ACC112 (cell line): Measurements from ENCODE around the gene SNTG2.

Experiments used
- H2AFZ ChIP-seq: fragments of 200-600 bp; sonication (generic); one replicate; pipeline ENCODE4 v1.6.0; 2017; ENCODE audit warnings: antibody characterized with exemption, low read length; ENCODE audit not compliant: unreplicated experiment
- H3K27ac ChIP-seq: fragments of 200-600 bp; sonication (generic); 2 replicates; pipeline ENCODE4 v1.5.1; 2014; ENCODE audit warnings: low read depth, mild to moderate bottlenecking, antibody characterized with exemption, low read length, moderate library complexity
- H3K27me3 ChIP-seq: fragments of 200-600 bp; sonication (generic); 2 replicates; pipeline ENCODE4 v1.6.1; 2014; ENCODE audit warnings: mild to moderate bottlenecking, antibody characterized with exemption, low read length, moderate library complexity, mixed read lengths; ENCODE audit not compliant: insufficient read depth
- H3K36me3 ChIP-seq: fragments of 200-600 bp; sonication (generic); 2 replicates; pipeline ENCODE4 v1.6.1; 2016; ENCODE audit warnings: mild to moderate bottlenecking, antibody characterized with exemption, low read length, moderate library complexity, mixed read lengths; ENCODE audit not compliant: insufficient read depth
- H3K4me1 ChIP-seq: fragments of 200-600 bp; sonication (generic); one replicate; pipeline ENCODE4 v1.6.1; 2016; ENCODE audit warnings: low read length, mixed read lengths; ENCODE audit not compliant: insufficient read depth, unreplicated experiment, control insufficient read depth
- H3K4me3 ChIP-seq: fragments of 200-600 bp; sonication (generic); 2 replicates; pipeline ENCODE4 v1.5.1; 2014; ENCODE audit warnings: mild to moderate bottlenecking, low read depth, low read length
- H3K79me2 ChIP-seq: fragments of 200-600 bp; sonication (generic); one replicate; pipeline ENCODE4 v1.6.0; 2016; ENCODE audit warnings: low read length; ENCODE audit not compliant: control insufficient read depth, unreplicated experiment, insufficient read depth

The SNTG2 gene

DNA sequence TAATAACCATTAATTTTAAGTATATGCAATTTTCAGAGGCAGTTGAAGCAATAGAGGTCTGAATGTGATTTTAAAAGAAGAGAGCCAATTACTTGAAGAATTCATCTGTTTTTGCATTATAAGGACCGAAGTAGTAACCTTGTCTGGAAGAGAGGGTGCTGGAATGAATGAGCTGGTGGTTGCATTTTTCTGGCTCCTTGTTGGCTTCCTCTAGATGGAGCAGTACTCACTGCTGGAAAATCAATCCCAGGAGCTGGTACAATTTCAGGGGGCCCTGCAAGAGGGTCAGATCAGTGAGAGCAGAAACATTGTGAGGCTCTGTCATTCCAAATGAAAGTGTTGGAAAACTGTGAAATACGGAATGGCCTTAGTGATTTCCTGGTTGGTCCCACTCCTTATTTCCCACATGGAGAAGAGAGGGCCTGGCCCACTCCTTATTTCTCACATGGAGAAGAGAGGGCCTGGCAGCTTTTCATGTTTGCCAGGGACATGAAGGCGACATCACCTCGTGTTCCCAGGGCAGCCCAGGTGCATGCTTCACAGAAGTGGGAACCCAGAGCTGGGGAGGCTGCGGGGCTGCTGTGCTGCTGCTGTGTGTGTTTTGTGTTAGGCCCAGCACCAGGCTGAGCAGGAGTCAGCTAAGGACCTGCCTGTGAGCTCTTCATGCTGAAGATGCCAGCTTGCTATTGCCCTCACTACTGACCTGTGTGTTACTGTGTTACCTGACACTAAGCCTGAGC lies 197.4 kb downstream of the SNTG2 start:
- Histone ChIP-seq H3K36me3 (no peaks in the 10 kb centered on the region), H3K4me1 (no peaks in the 10 kb centered on the region), H3K79me2 (no peaks in the 10 kb centered on the region), H3K27ac (no peak overlapping the region), H3K4me3 (no peak overlapping the region), H2AFZ (no peak overlapping the region), H3K27me3 (no peaks in the 10 kb centered on the region)

DNA sequence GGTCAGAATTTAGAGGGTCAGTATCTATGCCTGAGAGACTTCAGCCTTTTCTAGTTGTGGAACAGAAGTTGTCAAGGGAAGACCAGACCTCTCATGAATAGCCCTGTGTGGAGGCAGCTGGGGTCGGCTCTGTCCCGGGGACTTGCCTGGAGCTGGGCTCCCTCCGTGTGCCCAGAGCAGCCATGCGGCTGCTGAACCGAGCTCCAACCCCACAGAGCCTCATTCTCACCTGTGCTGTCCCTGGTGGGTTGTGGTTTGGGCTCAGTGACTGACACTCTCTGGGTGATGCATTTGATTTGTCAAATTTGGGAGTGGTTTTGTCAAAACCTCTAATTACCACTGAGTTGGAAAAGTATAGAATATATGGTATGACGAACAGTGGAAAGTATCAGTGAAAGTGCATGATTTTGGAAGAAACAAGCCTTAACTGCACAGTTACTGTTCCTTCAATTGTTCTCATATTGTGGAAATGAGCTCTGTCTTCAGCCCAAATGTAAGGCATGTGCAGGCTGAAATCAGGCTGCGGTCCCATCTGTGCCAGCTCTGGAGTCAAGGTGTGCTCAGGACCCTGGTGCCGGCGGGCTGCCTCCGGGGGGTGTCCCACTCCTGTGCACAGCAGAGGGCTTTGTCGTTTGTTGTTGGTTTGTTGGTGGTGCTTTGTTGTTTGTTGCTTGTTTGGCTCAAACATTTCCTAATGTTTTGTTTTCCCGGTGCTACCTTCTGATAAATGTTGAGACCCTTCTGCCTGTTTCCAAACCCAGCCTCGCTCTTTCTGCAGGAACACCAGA lies 200.3 kb downstream of the SNTG2 start:
- no peaks in the 10 kb centered on the region for H3K4me1 ChIP-seq

DNA sequence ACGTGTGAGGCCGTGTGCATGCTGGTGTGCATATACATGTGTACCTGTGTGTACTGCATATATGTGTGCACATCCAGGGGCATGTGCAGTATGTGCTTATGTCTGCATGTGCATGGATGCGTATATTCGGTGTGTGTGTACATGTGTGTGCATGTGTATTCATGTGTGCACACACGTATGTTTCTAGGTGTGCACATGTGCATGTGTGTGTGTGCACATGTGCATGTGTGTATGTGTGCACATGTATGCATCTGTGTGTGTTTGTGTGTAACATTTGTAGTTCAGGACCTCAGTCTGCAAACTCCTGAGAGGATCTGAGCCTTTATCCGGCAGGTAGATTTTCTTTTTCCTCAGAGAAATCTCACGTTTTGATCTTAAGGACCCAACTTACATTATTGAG lies 201.7 kb downstream of the SNTG2 start:
- Histone ChIP-seq H3K27me3 (no peaks in the 10 kb centered on the region), H3K79me2 (no peaks in the 10 kb centered on the region), H3K4me1 (no peaks in the 10 kb centered on the region), H2AFZ (no peak overlapping the region), H3K4me3 (no peak overlapping the region), H3K27ac (no peak overlapping the region), H3K36me3 (no peaks in the 10 kb centered on the region)

More for the DNA sequence above, 200.3 kb downstream of the SNTG2 start:
- H2AFZ ChIP-seq, result no peak overlapping the region
- H3K36me3 ChIP-seq, result no peaks in the 10 kb centered on the region
- H3K27ac ChIP-seq, result no peak overlapping the region
- H3K4me3 ChIP-seq, result no peak overlapping the region
- H3K79me2 ChIP-seq, result no peaks in the 10 kb centered on the region
- H3K27me3 ChIP-seq, result no peaks in the 10 kb centered on the region

DNA sequence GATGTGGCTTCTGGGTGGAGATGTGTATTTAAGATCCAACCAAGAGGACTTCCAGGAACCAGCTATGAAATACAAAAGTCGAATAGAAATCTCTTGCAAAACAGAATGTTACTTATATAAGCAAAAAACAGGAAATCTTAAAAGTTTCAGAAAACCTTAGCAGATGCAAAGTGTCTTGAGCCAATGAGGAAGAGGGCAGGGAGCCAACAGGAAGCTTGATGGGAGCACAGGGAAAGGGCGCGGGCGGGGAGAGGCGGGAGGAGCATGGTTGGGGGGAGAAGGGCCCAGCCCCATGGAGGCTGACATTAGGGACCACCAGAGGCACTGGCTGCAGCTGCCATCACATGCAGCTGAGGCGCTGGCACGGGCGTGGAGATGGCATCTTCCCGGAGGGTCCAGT lies 203.3 kb downstream of the SNTG2 start:
- Histone ChIP-seq H3K36me3 (no peaks in the 10 kb centered on the region), H3K4me3 (no peak overlapping the region), H3K27me3 (no peaks in the 10 kb centered on the region), H3K4me1 (no peaks in the 10 kb centered on the region), H3K27ac (no peak overlapping the region), H3K79me2 (no peaks in the 10 kb centered on the region), H2AFZ (no peak overlapping the region)

DNA sequence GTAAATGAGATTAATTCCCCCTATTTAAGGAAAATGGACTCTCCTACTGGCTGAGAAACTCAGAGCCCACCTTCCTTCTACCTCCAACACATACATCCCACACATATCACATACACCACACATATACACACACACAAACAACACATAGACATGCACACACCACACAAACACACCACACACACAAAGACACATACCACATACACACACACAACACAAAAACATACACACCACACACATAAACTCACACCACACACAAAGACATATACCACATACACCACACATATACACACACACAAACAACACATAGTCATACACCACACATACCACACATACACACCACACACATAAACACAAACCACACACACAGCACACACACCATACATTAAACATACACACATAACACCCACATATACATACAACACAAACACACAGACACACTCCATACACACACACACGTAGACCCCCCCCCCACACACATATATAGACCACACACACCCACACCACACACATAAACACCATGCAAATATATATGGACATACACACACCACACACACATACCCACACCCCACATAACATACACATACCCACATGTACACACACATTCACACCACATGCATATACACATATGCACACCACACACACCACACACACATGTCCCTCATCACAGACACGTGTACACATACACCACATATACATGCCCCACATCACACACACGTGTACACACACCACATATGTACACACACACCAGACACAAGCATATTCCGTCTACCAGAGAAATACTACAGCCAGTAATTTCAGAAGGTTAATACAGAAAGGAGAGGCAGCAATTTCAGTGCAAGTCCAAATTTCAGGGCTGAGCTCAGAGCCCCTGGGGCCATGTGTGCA lies 204.3 kb downstream of the SNTG2 start:
- Histone ChIP-seq H3K4me1 (no peaks in the 10 kb centered on the region), H3K4me3 (no peak overlapping the region), H3K27ac (no peak overlapping the region), H2AFZ (no peak overlapping the region), H3K36me3 (no peaks in the 10 kb centered on the region), H3K27me3 (no peaks in the 10 kb centered on the region), H3K79me2 (no peaks in the 10 kb centered on the region)

DNA sequence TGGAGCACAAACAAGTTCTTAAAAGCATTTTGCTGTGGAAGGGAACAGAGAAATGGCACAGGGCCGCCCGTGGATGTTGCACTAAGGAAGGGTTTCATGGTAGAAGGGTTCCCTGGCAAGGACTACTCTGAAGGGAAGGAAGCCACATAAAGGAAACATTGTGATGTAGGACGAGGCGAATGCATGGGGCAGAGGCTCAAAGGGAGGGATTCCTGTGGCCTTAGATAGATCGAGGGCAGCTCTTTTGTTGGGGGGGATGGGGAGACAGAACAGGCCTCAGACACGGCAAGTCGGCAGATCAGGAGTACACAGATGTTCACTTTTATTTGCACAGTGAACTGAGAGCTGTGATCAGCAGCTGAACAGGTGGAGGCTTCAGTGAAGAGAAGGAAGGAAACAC lies 205.4 kb downstream of the SNTG2 start:
- H3K79me2 ChIP-seq, result no peaks in the 10 kb centered on the region
- H3K36me3 ChIP-seq, result no peaks in the 10 kb centered on the region
- H2AFZ ChIP-seq, result no peak overlapping the region
- no peaks in the 10 kb centered on the region for H3K4me1 ChIP-seq
- no peak overlapping the region for H3K4me3 ChIP-seq
- no peak overlapping the region for H3K27ac ChIP-seq
- H3K27me3 ChIP-seq, result no peaks in the 10 kb centered on the region

DNA sequence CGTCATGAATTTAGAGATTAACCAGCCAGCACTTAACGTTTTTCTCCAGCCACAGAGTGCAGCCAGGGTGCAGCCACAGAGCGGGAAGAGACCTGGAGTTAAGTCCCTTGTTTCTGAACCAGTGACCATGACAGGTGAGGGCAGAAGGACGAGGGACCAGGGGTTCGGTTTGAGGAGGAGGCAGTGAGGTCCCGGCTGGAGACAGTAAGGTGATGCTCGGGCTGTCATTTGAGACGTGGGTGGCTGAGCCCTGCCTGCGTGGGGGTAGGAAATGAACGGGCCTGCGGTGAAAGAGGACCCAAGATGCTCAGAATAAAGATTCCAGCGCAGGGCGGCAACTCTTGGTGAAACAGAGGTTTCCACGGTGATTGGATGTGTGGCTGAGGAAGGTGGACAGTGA lies 205.9 kb downstream of the SNTG2 start:
- no peak overlapping the region for H3K4me3 ChIP-seq
- H3K36me3 ChIP-seq, result no peaks in the 10 kb centered on the region
- no peaks in the 10 kb centered on the region for H3K27me3 ChIP-seq
- no peaks in the 10 kb centered on the region for H3K79me2 ChIP-seq
- H3K4me1 ChIP-seq, result no peaks in the 10 kb centered on the region
- no peak overlapping the region for H3K27ac ChIP-seq
- no peak overlapping the region for H2AFZ ChIP-seq

DNA sequence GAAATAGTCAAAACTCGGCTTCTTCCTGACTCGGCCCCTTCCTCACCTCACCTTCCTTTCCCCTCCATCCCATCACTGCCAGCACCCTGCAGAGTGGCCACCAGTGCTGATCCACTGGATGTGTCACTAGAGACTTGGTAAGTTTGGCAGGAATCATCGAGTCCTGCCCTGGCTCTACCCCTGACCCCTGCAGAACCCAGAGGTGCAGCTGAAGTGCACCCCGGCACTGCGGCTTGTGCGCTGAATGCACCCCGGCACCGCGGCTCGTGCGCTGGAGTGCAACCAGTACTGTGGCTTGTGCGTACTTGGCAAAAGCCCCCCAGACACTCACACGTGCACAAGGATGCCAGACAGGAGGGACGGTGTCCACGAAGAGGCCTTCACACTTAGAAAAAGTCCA lies 206.5 kb downstream of the SNTG2 start:
- no peak overlapping the region for H3K27ac ChIP-seq
- no peak overlapping the region for H2AFZ ChIP-seq
- no peaks in the 10 kb centered on the region for H3K36me3 ChIP-seq
- no peak overlapping the region for H3K4me3 ChIP-seq
- no peaks in the 10 kb centered on the region for H3K27me3 ChIP-seq
- no peaks in the 10 kb centered on the region for H3K79me2 ChIP-seq
- no peaks in the 10 kb centered on the region for H3K4me1 ChIP-seq

DNA sequence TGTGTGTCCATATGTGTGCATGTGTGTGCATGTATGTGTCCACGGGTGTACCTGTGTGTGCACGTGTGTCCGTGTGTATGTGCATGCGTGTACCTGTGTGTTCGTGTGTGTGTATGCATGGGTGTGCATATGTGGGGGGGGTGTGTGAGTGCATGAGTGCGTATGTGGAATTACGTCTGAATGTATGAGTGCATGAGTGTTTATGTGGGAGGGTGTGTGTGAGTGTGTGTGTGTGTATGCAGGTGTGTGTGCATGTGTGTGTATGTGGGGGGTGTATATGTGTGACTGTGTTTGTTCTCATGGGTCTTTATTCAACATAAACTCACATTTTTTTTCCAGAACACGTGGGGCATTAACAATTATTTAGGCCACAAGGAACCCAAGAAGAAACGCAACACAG lies 208.4 kb downstream of the SNTG2 start:
- H3K79me2 ChIP-seq, result no peaks in the 10 kb centered on the region
- H3K36me3 ChIP-seq, result no peaks in the 10 kb centered on the region
- H3K4me1 ChIP-seq, result no peaks in the 10 kb centered on the region
- no peak overlapping the region for H2AFZ ChIP-seq
- no peaks in the 10 kb centered on the region for H3K27me3 ChIP-seq
- no peak overlapping the region for H3K27ac ChIP-seq
- no peak overlapping the region for H3K4me3 ChIP-seq

DNA sequence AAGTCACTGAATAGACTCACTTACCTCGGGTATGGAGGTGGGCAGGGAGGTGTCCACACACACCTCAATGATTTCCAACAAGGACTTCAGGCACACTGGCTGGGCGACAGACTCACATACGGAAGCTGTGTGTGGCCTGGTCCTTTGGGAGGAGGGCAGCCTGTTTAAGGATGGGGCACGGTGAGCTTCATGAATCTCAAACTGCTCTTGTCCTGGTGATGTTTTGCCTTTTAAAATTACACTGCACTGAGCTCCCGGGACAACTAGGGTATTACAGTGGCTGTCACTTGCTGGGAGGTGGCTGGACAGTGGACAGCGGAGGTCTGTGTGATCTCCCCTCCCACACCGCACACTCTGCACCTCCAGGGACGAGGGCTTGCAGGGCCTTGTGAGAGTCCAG lies 211.6 kb downstream of the SNTG2 start:
- Histone ChIP-seq H2AFZ (no peak overlapping the region), H3K4me1 (no peaks in the 10 kb centered on the region), H3K27me3 (no peaks in the 10 kb centered on the region), H3K4me3 (no peak overlapping the region), H3K36me3 (no peaks in the 10 kb centered on the region), H3K79me2 (no peaks in the 10 kb centered on the region), H3K27ac (no peak overlapping the region)
